Activated CD4-positive, CD25-positive, alpha-beta regulatory T cell (primary cell): ENCODE results near the gene NUDT8.
A peak's percentile ranks its signal among the peaks of the same experiment; 100 is the strongest.
"Not testable (repeated sequence)": the region's sequence is repeated elsewhere in the genome, so short reads cannot be mapped to it uniquely, and the experiment has no call there.

Source experiments
- DNase-seq, 4 experiments: peaks; one replicate each; lab custom pipeline; 2025; lab: John Stamatoyannopoulos, UW

NUDT8 gene

DNA sequence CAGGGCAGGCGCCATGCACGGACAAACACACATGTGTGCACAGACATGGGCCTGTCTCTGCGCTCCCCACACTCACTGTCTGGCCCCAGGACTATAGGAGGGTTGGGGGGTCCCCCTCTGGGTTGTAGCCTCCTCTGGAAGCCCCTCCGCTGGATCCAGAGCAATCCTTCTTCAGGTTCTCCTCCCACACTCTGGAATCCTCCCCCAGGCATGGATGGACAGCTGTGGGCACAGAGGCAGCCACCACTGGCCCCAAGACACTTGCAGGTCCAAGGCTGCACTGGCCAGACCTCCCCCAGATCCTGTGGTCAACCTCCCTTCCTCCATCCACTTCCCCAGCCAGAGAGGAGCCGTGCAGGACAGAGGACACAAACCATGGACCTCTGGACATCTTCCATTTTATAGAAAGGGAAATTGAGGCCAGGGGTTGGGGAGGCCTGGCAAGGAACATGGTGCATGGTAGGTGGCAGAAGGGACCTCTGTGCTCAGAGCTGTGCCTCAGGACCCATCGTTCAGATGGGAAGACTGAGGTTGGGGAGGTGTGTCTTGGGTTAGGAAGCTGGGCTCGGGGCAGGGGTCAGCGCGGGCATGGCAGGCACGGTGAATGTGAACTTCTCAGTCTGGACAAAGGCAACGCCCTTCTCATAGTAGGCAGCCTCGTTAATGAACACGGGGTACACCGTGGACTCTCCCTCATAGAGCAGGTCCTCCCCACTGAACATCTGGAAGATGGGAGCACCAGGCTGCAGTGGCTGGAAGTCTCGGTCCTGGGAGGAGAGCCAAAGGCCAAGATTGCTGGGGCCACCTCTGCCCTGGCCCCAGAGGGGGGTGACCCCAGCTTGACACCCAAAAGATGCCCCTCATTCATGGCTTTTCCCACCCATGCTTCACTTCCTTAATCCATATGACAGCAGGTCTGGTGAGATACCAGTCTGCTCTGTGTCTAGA is 12.7 kb upstream of the NUDT8 start:
- DNase-seq: no peak

DNA sequence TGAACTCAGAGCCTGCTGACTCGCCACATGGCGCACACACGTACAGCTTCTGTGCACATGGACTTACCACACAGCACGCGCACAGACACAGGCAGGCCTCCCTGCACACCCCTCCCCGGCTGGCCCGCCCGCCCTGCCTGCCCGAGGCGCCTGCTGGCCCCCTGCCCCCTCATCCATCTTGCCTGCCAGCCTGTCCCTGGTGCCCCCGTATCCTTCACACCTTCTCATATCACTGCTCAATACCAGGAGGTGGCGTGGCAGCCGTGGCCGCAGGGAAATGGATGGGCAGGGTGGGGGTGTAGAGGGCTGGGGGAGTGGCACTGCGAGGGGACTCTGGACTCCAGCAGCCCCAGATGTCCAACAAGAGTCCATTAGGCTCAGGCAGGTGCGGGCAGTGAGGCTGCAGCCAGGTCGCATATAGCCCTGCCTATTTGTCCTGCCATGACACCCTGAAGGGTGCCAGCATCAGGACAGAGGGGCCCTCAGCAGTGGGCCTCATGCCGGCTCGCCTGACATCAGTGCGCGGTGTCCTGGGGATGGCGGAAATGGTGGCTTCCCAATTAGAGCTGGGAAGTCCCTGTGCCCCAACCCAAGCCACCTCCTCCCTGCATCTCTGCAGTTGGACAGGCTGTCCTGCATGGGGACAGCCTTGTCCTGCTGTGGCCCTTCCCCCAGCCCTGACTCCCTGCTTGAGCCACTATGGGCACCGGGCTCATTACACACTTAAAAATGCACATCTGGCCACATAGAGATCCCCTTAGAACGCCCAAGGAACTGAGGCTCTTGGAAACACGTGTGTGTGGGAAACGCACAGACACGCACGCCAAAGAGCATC is 11.8 kb upstream of the NUDT8 start:
- no peak for DNase-seq

DNA sequence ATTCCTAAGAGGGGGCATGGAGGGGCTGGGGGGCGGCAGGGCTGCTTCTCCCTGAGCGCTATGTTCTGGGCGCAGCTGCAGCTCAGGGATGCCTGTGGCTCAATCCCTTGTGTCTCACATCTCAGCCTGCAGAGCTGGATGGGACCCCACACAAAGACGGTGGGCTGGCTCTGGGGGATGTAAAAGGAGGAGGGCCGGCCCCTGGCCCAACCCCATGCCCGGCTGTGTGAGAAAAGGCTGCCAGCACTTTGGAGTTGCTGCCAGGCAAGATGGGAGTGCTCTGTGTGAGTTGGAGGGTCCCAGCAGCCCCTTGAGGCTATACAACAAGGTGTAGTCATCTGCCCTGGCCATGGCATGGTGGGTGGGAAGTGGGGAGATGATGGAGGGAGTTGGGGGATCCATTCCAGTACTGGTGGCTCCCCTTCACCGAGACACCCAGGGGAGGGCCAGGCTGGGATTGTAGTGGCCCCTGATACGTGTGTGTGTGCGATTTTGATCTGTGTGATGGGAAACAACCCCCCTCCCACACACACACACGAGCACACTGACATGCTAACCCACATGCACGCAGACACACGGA is 11.1 kb upstream of the NUDT8 start:
- no peak for DNase-seq

DNA sequence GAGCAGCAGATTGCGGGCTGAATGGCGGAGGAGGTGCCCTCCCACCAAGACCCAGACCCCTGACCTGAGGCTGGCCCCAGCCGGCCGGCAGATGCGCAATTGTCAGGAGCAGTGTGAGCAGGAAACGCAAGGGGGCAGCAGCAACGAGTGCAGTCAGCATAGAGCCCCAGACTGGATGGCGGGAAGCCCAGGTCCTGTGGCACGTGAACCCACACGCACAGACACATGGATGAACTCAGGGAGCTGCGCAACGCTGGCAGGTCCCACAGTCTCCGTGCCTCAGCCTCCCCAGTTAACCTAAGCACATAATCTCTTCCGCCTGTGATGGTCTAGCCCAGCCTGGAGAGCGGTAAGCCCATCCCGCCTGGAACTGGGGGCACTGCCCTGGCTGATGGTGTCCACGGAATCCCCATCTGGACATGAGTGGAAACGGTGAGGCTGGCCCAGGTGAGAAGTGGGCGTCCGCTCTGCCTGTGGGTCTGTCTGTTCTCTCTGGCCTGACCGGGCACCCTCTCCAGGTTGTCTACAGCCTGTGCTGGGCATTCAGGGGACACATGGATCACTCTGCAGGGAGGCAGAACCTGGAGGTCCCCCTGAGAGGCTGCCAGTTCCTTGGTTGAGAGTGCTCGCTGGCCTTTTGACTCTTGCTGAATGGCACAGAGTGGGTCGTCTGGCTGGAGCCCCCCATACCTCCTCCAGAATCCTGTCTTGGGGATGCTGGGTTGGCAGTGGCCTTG is 10.5 kb upstream of the NUDT8 start:
- peak in 2 of 4 experiments; percentile 39 to 50 for DNase-seq

DNA sequence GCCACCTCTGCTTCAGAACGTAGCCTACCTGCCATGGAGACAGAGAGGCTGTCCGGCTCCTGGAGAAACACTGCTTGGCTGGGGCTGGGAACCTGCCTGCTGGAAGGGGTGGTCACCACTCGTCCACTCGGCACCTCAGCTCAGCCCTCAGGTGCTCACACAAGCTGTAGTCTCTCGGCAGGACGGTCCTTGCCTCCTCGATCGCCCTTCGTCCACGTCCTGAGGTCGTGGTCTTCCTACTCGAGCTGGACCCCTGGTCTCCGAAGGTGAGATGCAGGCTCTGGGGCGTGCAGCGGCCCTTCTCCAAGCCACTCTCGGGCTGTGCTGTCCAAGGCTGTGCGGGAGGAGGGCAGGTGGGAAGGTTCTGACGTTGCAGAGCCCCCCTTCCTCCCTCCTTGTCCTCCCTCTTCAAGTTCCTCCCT is 9.7 kb upstream of the NUDT8 start, which contains the start of gene TBX10:
TSS of gene TBX10 (minus strand) at position 326 of the 422 bp plus-strand sequence. CDS start at position 35, 291 bp downstream.
- no peak for DNase-seq

DNA sequence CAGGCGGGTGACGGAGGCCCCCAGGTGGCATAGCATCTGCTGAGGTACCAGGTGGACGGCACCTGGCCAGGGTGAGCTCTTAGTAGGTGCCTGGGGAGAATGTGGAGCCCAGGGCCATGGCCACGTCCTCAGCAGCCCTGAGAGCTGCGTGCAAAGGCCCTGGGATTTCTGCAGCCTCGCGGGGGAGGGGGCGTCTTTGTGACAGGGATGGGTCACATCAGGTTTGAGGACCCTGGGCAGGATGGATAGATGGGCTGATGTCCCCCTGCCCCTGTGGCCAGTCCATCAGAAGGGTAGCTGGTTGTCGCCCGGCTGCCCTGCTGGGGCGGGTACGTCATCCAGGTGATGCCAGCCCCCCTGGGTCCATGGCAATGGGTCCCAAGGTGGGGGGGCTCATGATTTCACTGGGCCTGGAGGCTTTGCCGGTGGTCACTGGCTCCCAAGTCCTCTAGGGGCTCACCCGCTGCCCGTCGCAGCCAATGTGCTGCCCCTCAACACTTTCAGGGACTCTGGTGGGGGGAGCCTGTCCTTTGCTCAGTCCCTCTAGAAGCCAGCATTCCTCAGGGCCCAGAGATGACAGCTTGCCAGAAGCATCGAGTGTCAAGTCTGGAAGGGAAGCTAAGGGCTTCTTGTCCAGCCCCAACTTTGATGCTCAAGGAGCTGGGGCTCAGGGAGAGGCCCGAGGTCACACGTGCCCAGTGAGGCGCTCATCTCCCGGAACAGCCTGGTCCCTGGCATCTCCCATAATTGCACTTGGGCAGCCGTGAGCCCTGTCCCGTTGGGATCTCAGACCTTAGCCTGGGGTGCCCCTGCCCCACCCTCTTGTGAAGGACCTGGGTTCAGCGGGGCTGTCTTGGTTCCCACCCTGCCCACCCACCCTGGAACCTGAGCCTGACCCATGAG is 9.0 kb upstream of the NUDT8 start:
- no peak for DNase-seq

DNA sequence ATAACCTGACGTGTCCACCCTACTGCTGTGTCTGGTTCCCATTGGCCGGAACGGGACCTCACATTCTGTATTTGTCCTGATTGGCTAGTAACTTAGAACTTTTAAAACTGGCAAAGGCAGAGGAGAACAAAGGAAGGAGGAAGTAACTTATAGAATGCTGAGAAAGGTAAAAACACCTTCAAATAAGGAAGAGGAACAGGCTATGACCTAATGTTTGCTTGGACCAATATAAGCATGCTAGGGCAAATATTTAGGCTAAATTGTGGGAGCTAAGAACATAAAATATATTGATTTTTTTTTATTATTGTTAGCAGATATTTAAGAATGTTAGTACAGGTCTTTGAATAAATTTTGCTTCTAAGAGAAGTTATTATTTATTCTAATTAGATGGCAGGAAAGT is 7.7 kb upstream of the NUDT8 start:
- DNase-seq: not testable (repeated sequence)

DNA sequence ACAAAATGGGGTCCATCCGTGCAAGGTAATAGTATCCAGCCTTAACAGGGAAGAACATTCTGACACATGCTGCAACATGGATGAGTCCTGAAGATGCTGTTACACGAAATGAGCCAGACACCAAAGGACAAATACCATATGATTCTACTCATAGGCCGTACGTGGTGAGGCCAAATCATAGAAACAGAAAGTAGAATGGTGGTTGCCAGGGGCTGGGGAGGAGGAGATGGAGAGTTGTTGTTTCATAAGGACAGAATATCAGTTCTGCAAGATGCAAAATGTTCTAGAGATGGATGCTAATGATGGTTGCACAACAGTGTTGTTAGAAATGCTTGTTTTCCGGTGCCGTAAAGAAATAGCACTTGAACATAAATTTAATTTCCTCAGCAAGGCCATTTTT is 7.2 kb upstream of the NUDT8 start:
- DNase-seq: no peak

DNA sequence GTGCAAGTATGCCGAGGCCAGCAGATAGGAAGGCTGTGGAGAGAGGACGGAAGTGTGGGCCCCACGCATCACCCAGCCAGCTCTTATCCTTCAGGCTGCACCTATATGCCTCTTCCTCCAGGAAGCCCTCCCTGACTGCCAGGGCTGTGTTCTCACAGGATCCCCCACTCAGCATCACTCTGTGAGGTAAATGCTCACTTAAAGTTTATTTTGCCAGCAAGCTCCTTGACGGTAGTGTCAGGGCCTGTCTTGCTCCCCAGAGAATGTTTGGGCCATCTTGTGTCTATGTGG is 5.4 kb upstream of the NUDT8 start:
- no peak for DNase-seq

DNA sequence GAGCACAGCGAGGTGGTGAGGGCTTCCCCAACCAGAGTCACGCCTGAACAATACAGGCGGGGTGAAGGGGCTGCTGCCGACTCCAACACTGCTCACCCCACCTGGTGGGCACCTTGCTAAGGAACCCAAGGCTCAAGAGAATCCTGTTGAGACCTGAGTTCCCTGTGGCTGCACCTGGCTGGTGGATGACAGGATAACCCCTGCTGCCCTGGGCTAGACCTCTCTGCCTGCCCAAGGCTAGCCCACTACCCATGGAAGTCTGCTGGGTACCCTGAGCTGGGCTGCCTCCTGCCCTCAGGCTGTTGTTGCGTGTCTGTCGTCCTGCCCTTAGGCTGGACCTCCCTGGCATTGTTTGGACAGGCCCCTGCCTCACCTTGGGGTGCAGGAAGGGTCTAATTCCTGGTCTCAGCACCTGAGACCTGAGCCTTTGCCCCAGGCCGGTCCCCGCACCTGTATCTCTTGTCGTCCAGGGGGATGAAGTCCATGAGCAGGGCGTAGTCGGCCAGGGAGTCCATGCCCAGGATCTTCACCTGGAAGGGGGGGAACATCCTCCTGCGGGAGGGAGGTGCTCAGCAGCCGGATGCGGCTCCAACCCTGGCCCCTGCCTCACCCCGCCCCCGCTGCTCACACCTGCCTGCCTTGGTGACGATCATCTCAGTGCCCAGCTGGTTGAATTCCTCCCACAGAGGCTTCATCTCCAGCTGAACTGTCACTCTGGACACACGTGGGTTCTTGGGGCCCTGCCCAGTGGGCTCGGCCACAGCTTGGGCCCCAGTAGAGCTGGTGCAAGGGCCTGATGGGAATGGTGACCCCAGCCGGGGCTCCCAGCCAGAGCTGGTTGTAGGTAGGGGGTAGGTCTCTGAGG is 4.9 kb upstream of the NUDT8 start:
- DNase-seq: no peak

DNA sequence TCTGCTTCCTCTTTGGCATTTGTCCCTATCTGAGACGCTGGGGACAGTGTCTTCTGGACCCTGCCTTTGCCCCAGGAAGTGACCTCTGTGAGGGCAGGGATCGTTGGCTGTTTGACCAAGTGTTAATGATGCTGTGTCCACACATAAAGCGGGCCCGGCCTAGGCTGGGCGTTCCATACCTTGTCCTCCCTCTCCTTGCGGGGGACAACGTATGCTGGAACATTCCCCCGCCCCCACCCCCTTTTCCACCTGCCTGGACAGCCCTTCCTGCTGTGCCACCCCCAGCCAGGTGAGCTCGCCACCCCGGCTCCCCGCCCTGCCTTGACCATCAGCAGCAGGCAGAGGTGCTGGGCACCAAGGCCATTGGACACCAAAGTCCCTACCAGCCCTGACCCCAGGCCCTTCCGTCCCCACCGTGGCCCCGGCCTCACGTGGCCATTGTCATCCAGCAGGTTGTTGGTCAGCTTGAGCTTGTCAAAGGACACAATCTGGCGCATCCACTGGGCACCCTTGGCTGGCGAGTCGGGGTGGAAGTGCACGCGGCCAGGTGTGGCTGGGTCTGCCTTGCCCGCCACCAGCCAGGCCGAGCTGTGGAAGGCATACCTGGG is 4.1 kb upstream of the NUDT8 start:
- no peak for DNase-seq

DNA sequence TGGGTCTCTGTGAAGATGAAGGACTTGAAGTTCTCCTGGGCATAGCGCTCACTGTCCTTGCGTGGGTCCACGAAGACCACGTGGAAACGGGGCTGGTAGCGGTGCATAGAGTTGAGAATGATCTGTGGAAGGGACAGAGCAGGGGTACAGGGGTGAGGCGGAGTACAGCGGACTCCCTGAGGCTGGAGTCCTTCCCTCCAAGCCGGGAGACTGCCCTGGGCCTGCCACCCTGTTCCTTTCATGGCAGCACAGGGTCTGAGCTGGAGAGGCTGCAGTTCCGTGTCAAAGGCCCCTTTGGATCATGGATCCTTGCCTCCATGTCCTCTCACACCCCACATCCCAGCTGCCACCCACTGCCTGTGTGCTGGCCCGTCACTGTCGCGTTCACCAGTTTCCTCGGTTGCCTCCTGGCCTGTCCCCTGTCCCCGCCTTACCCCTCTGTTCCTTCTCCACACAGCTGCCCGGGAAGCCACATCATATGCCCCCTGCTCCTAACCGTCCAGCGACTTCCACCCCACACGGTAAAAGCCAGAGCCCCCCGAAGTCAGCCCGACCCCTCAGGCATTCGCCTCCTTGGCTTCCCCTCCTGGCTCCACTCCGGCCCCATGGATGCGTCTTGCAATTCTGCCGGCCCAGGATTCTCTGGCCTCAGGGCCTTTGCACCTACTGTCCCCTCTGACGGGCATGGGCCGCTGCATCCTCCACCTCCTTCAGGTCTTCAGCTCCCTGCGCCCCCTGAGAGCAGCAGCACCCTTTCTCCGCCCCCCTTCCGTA is 3.4 kb upstream of the NUDT8 start:
- DNase-seq: no peak

DNA sequence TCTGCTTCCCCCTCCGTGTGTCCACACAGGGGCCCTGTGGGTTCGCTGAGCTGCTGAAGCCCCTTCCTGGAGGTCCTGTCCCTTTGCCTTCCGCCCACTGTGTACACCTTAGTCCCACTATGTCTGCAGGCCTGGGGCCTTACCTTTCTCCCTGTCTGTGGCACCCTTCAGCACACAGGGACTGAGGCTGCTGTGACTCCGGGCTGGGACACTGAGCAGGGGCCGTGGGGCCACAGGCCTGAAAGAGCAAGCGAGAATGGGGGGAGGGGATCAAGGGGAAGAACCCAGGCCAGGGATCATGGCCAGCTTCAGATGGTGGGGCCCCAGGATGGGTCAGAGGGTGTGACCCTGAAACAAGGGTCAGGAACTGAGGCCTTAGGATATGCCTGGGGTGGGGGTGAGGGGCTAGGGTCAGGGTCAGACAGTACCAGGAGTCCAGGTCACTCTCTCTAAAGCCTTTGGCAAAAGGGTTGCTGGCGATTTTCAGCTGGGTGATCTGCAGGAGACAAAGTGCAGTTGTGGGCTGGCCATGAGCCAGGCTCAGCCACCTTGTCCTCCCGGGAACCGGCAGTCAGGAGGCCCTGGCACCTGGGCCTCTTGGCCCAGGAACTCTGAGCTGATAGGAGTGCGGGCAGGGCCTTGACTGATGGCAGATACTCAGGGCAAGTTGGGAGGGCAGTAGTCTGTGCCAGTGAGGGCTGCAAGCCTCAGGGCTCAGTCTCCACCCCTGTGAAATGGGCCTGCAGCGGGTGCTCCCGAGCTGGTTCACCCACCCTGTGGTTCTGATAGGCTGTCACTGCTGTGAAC is 2.6 kb upstream of the NUDT8 start:
- DNase-seq: no peak

DNA sequence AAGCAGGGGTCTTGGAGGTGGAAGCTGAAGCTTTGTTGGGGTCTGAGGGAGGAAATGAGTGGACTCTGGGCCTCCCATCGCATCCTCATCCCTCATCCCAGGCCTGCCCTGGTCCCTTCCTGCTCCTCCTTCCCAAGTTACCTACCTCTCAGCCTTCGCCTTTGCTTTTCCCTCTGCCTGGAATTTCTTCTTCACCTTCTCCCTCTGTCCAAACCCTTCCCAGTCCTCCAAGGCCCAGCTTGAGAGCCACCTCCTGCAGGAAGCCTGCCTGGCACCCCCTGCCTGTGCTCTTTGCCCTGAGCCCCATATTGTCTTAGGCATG is 2.1 kb upstream of the NUDT8 start:
- DNase-seq: no peak

DNA sequence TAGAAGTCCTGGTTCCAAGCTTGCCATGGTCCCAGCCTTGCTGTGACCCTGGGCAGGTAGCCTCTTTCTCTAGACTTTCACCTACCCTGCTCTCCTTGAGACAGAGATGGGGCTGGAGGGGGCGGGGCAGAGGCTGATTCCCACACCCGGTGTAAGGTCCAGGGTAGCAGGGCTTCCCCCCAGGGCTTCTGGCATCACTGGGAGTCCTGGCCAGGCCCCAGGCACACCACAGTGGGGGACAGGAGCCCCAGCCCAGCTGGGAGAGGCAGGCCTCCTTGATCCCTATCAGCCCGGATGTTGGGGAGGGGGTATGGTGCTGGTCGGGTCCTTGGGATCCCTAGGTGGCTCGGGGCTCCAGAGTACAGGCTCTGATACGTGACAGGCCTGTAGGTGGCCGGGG is 1.7 kb upstream of the NUDT8 start:
- no peak for DNase-seq

DNA sequence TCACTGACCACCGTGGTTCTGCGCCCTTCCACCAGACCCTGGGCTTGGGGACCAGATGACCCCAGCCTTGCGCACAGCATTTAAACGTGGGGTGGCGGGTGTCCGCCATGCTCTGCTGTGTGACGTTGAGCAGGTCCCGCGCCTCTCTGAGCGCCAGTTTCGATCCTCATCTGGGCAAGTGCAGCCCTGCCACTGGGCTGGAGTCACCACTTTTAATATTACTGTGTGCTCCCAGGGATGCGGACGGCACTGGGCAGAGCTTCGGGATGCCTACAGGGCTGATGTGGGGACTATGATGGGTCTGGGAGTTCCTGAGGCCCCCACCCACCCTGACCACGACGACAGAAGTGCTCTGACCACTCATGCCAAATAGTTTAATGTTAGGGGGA is 1.2 kb upstream of the NUDT8 start:
- DNase-seq: no peak

DNA sequence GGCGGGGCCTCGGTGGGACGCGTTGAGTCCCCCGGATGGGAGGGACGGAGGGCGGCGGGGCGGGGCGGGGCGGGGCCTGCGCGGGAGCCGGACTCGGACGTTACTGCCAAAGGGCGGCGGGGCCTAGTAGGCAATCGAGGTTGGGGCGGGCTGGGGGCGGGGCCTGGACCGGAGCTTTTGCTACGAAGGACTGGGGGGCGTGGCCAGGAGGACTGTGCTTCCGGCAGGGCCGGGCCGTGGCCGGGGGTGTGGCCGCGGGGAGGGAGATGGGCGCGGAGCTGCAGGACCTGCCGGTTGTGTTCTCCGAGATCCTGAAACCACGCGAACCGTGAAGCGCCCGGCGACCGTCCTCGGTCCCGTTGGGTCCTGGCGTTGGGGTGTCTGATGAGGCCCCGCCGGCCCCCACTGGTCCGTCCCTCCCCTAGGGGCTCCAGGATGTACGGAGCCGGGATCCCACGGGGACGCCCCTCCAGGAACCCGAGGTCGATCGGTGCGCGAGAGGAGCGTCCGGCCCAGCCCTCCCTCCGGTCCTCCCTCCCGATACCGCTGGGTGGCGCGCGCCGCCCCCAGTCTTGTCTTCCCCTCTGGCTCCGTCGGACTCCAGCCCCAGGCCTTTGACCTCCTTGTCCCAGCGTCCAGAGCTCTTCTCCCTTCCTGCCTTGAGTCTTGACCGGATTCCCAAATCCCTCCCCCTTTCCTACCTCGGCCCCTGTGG is 648 bp upstream of the NUDT8 start:
- peak; percentile 96 to 99 (median 97) for DNase-seq
